Fibroblast of mammary gland (primary cell): ENCODE data around the gene ZBTB43.

Experiments used
- DNase-seq: peaks from one replicate; pipeline ENCODE4 v3.0.0-alpha.2; 2010; ENCODE audit warnings: low read depth
- H3K4me3 ChIP-seq: 2 replicates; pipeline ENCODE4 v1.5.1; 2011; ENCODE audit warnings: low read depth, mild to moderate bottlenecking, low read length, moderate library complexity; ENCODE audit not compliant: control insufficient read depth
- TF ChIP-seq, protein P1 (sequence below): conservative IDR thresholded peaks from 2 replicates; pipeline ENCODE4 v1.5.1; 2011; ENCODE audit warnings: low read depth, low read length, inconsistent platforms; ENCODE audit not compliant: control insufficient read depth, insufficient read depth

The ZBTB43 gene

DNA sequence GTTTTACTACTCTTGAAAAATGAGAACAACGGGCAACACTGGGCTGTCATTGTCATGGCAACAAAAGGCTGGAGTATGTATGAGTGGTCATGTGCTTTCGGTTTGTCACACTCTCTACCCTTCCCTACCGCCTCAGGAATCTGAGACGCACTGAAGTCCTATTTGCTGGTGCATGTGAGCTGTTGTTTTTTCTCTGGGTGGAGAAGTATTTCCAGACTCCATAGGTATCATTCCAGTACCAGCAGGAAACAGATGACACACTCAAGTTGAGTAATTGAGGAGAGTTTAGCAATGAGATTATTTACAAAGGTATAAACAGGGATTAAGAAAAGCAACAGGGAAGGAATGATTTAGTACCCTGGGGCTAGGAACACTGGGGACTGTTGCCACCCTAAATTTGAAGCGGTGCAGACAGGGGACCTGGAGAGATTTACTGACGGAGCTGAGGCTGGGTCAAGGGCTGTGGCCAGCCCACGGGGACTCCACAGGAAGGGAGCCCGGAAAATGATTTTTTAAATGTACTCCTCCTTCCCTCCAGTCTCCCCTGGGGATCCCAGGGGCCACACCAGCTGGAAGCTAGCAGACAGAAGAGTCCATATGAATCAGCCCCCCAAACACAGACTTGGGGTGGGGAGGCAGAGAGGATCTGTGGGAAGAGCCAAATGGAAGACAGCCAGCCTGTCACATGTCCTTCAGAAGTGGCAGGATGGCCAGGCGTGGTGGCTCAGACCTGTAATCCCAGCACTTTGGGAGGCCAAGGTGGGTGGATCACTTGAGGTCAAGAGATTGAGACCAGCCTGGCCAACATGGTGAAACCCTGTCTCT is 13.2 kb upstream of the ZBTB43 start:
- TF ChIP-seq, protein P1, sequence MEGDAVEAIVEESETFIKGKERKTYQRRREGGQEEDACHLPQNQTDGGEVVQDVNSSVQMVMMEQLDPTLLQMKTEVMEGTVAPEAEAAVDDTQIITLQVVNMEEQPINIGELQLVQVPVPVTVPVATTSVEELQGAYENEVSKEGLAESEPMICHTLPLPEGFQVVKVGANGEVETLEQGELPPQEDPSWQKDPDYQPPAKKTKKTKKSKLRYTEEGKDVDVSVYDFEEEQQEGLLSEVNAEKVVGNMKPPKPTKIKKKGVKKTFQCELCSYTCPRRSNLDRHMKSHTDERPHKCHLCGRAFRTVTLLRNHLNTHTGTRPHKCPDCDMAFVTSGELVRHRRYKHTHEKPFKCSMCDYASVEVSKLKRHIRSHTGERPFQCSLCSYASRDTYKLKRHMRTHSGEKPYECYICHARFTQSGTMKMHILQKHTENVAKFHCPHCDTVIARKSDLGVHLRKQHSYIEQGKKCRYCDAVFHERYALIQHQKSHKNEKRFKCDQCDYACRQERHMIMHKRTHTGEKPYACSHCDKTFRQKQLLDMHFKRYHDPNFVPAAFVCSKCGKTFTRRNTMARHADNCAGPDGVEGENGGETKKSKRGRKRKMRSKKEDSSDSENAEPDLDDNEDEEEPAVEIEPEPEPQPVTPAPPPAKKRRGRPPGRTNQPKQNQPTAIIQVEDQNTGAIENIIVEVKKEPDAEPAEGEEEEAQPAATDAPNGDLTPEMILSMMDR, result no peak
- peak; percentile 95 for DNase-seq
- no peak overlapping the region for H3K4me3 ChIP-seq

DNA sequence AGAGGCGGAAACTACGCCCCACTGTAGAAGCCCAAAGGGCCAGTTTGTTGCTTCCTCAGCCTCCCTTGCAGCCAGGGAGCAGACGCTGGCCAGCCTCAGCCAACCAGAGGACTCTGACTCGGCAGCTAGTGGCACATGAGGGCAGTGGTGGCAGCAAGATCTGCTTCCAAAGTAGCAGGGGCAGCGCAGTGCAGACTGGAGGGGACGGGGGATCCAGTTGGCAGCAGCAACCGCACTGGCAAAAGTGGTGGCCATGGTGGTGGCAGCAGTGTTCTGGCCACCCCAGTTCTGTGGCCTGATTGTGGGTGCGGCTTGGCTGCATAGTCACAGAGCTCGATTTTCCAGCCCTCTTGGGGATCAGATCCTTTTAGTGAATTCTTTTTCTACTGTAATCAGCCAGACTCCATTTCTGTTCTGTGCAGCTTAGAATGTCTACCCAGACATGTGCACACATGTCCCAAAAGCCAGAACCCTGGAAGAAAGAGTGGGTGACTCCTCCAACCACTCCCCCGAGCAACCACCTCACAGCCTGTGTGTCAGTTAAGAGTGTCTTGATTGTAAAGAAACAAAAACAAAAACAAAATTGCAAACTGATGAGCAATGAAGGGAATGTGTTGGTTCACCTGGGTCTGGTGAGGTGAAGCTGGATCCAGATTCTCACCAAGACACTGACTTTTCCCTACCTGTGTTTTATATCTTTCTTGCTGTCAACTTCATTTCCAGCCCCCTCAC is 11.0 kb upstream of the ZBTB43 start:
- no peak for DNase-seq
- H3K4me3 ChIP-seq, result no peak overlapping the region
- TF ChIP-seq, protein P1, result no peak

DNA sequence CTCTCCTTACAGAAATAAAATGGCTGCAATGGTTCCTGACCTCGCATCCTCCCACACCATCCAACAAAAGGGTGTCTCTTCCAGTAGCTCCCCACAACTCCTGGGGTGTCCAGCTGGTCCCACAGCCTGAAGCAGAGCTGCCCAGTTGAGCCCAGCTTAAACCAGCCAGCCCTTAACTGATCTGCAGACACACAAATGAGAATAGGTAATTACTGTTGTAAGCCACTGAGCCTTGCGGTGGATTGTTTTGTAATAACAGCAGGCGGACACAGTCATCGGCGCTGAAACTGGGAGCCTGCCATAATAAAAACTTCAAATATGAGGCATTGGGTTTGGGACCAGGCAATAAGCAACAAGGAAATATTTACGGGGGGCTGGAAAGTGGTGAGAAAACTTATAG is 10.4 kb upstream of the ZBTB43 start:
- DNase-seq, result no peak
- H3K4me3 ChIP-seq, result no peak overlapping the region
- TF ChIP-seq, protein P1, result no peak

DNA sequence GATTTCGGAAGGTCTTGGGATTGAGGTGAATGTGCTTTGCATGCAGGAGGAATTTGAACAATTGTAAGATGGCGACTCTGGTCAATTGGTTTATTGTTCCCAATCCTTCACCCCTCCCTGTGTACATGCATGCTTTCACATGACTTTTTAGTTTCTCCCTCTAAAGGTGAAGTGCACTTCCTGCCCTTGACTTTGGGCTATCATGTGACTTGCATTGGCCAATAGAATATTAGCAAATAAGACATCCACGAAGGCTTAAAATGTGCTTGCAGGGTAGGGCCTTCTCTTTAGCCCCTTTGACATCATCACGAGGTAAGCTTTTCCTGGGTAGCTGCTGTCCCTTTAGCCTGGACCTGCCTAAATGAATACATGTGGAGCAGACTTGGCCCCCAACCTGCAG is 8.1 kb upstream of the ZBTB43 start:
- no peak overlapping the region for H3K4me3 ChIP-seq
- no peak for DNase-seq
- TF ChIP-seq, protein P1, result no peak

DNA sequence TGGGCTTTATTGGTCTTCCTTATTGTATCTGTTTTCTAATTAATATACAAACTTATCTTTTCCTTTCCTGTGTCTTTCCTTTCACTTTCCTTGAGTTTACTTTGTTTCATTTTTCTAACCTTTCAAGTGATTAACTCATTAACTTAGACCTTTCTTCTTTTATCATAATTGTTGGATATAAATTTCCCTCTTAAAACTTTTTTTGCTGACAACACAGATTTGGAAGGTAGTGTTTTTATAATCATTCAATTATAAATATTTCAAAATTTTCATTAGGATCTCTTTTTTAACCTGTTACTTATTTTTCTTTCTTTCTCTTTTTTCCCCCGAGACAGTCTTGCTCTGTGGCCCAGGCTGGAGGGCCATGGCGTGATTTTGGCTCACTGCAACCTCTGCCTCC is 6.9 kb upstream of the ZBTB43 start:
- TF ChIP-seq, protein P1, result no peak
- DNase-seq, result no peak
- H3K4me3 ChIP-seq, result no peak overlapping the region

DNA sequence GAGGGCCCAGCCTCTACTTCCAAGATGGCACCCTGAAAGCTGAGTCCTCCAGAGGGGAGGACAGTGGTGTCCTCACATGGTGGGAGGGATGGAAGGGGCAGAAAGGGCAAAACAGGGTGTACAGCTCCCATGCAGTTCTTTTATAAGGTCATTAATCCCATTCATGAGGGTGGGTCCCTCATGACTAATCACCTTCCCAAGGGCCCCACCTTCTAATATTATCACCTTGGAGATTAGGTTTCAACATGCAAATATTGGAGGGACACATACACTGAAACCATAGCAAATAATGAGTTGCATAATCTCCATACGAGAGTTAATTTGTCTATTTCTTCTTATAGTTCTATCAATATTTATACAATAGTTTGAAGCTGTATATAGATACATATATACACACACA is 5.8 kb upstream of the ZBTB43 start:
- TF ChIP-seq, protein P1, result no peak
- DNase-seq, result no peak
- no peak overlapping the region for H3K4me3 ChIP-seq
